Measurements from ENCODE around the gene DERA. TPM values are rescaled to one million over a fixed set of nuclear protein-coding genes. Genes with fewer than 3 reads are reported as not detected.
"Not testable (repeated sequence)": the region's sequence is repeated elsewhere in the genome, so short reads cannot be mapped to it uniquely, and the experiment has no call there.

The DERA gene
- total and polyA plus RNA-seq, 2 donors (not counting 1 experiment from before 2014, with no cell fraction given), result 48.2 to 51.5 TPM

- H3K36me3 ChIP-seq (ENCODE audit: control insufficient read depth, insufficient read depth, low read length), result no peaks in the 10 kb centered on the region
- no peaks in the 10 kb centered on the region for H3K4me1 ChIP-seq (ENCODE audit: control insufficient read depth, extremely low read depth, insufficient read depth, low read length)
- no peaks in the 10 kb centered on the region for H3K9me3 ChIP-seq (ENCODE audit: control insufficient read depth, insufficient read depth, low read depth, low read length)
- H3K27me3 ChIP-seq (ENCODE audit: control insufficient read depth, insufficient read depth, low read length), result no peaks in the 10 kb centered on the region
- no peak for DNase-seq (ENCODE audit: low read depth in 2 of 2)
- TF ChIP-seq CTCF (conservative IDR thresholded peaks at IDR 0.05 in 1 of 2, IDR thresholded peaks at IDR 0.05 in 1 of 2; ENCODE audit: low read depth in 1 of 2, low read length in 2 of 2) (no peak), EZH2 (IDR thresholded peaks at IDR 0.05; ENCODE audit: low read length, missing control alignments) (no peak)
- H3K4me2 ChIP-seq (ENCODE audit: extremely low read depth, insufficient read depth, low read length), result no peak overlapping the region
- no peak overlapping the region for H3K27ac ChIP-seq (ENCODE audit: insufficient read depth, low read length)
- no peak overlapping the region for H2AFZ ChIP-seq (ENCODE audit: low read length)
- no peaks in the 10 kb centered on the region for H4K20me1 ChIP-seq (ENCODE audit: control insufficient read depth, extremely low read depth, insufficient read depth, low read length)
- no peak overlapping the region for H3K4me3 ChIP-seq (replicated peaks in 1 of 4; ENCODE audit: control extremely low read depth in 1 of 4, insufficient read depth in 1 of 4, low read depth in 3 of 4, low read length in 4 of 4)
- H3K9ac ChIP-seq (ENCODE audit: insufficient read depth, low read length), result no peak overlapping the region
- no peaks in the 10 kb centered on the region for H3K79me2 ChIP-seq (ENCODE audit: control insufficient read depth, insufficient read depth, low read length)
Measured at GRCh38 chr12:15873556-15873955, 37.6 kb upstream of the DERA start.

GRCh38 chr12:15874556-15875145 is 36.5 kb upstream of the DERA start:
- DNase-seq (ENCODE audit: low read depth in 2 of 2); H3K4me3 ChIP-seq (replicated peaks in 1 of 4; ENCODE audit: control extremely low read depth in 1 of 4, insufficient read depth in 1 of 4, low read depth in 3 of 4, low read length in 4 of 4); H3K27ac ChIP-seq (ENCODE audit: insufficient read depth, low read length); H3K9ac ChIP-seq (ENCODE audit: insufficient read depth, low read length); H3K36me3 ChIP-seq (ENCODE audit: control insufficient read depth, insufficient read depth, low read length); H3K27me3 ChIP-seq (ENCODE audit: control insufficient read depth, insufficient read depth, low read length); H4K20me1 ChIP-seq (ENCODE audit: control insufficient read depth, extremely low read depth, insufficient read depth, low read length); H3K4me1 ChIP-seq (ENCODE audit: control insufficient read depth, extremely low read depth, insufficient read depth, low read length); H2AFZ ChIP-seq (ENCODE audit: low read length); H3K9me3 ChIP-seq (ENCODE audit: control insufficient read depth, insufficient read depth, low read depth, low read length); H3K79me2 ChIP-seq (ENCODE audit: control insufficient read depth, insufficient read depth, low read length); H3K4me2 ChIP-seq (ENCODE audit: extremely low read depth, insufficient read depth, low read length): not testable (repeated sequence)

GRCh38 chr12:15875863-15876262 is 35.3 kb upstream of the DERA start:
- no peaks in the 10 kb centered on the region for H3K4me1 ChIP-seq (ENCODE audit: control insufficient read depth, extremely low read depth, insufficient read depth, low read length)
- DNase-seq (ENCODE audit: low read depth in 2 of 2), result no peak

More at GRCh38 chr12:15875863-15876262, 35.3 kb upstream of the DERA start:
- no peaks in the 10 kb centered on the region for H3K79me2 ChIP-seq (ENCODE audit: control insufficient read depth, insufficient read depth, low read length)
- H3K9me3 ChIP-seq (ENCODE audit: control insufficient read depth, insufficient read depth, low read depth, low read length), result no peaks in the 10 kb centered on the region
- H3K27me3 ChIP-seq (ENCODE audit: control insufficient read depth, insufficient read depth, low read length), result no peaks in the 10 kb centered on the region
- H3K4me2 ChIP-seq (ENCODE audit: extremely low read depth, insufficient read depth, low read length), result no peak overlapping the region
- H3K4me3 ChIP-seq (replicated peaks in 1 of 4; ENCODE audit: control extremely low read depth in 1 of 4, insufficient read depth in 1 of 4, low read depth in 3 of 4, low read length in 4 of 4), result no peak overlapping the region
- H3K36me3 ChIP-seq (ENCODE audit: control insufficient read depth, insufficient read depth, low read length), result no peaks in the 10 kb centered on the region
- H3K9ac ChIP-seq (ENCODE audit: insufficient read depth, low read length), result no peak overlapping the region
- H2AFZ ChIP-seq (ENCODE audit: low read length), result no peak overlapping the region
- TF ChIP-seq EZH2 (IDR thresholded peaks at IDR 0.05; ENCODE audit: low read length, missing control alignments) (no peak), CTCF (conservative IDR thresholded peaks at IDR 0.05 in 1 of 2, IDR thresholded peaks at IDR 0.05 in 1 of 2; ENCODE audit: low read depth in 1 of 2, low read length in 2 of 2) (no peak)
- no peaks in the 10 kb centered on the region for H4K20me1 ChIP-seq (ENCODE audit: control insufficient read depth, extremely low read depth, insufficient read depth, low read length)
- H3K27ac ChIP-seq (ENCODE audit: insufficient read depth, low read length), result no peak overlapping the region

All from fibroblast of lung (primary cell).